ENCODE results near the gene LRRC8A.
"Not testable (repeated sequence)": the region's sequence is repeated elsewhere in the genome, so short reads cannot be mapped to it uniquely, and the experiment has no call there.

The LRRC8A gene

GRCh38 chr9:128881884-128882676, at the start of gene LRRC8A, which contains the start of gene KYAT1:
Gene LRRC8A, plus strand, starts transcription at chr9:128882133. Its CDS starts 25,032 bp downstream, at chr9:128907165.
Gene KYAT1, minus strand, starts transcription at chr9:128881950. Its CDS starts 36,545 bp downstream, at chr9:128845405.
- peak; percentile 90 for DNase-seq (ENCODE audit: low read depth, low spot score)

GRCh38 chr9:128833696-128834095, 48.2 kb upstream of the LRRC8A start:
- DNase-seq (ENCODE audit: low read depth, low spot score), result no peak

DNA sequence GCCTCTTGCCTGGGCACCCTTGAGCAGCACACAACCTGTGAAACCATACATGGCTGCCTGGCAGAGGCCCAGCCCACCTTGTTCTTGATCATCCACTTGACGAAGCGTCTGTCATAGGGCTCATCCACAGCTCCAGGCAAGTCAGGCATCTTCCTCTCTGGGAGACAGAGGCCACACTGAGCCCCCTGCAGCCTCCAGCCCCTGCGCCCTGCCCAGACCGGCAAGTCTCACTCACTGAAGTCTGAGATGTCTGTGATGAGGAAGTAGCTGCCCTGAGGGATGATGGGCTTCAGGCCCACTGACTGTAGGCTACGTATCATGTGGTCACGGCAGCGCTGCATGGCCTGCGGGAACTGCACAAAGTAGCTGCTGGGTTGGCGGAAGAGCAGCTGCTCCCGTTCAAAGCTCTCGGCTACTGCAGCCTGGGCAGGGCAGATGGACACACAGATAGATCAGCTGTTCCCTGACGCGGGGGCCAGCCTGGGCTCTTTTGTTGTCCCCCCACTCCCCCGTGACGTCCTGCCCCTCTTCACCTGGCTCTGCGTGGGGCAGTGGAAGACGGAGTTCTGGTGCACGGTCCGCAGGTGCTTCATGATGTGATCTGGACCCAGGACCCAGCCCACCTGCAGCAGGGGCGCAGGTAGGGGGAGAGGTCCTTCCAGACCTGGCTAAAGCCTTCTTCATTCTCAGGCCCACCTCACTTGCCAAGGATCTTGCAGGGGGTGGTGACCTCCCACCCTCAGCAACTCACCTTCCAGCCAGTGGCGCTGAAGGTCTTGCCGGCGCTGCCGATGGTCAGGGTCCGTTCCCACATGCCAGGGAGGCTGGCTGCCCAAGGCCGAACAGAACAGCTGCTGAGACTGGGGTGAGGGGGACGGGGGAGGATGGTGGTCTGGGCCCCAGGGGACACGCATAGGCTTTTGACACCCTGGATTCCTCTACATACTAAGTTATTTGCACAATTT, 46.4 kb upstream of the LRRC8A start:
- DNase-seq (ENCODE audit: low read depth, low spot score), result no peak

DNA sequence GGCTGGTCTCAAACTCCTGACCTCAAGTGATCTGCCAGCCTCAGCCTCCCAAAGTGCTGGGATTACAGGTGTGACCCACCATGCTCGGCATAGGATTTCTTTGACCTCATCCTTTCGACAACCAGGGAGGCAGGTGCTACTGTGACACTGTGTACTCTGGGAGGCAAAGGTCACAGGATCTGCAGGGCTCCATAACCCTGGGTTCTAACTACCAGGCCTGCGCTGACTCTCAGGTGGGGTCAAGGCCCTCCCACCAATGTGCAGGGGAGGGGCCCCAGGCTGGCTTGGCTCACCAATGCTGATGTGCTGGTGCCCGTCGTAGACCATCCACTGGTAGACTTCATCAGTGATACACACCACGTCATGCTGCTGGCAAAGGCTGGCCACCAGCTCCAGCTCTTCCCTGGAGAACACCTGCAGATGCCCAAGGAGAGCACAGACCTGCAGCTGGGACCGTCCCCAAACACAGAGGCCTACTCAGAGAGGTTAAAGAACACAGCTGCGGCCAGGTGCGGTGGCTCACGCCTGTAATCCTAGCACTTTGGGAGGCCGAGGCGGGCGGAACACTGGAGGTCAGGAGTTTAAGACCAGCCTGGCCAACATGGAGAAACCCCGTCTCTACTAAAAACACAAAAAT, 45.3 kb upstream of the LRRC8A start:
- no peak for DNase-seq (ENCODE audit: low read depth, low spot score)

GRCh38 chr9:128838338-128838737, 43.6 kb upstream of the LRRC8A start:
- no peak for DNase-seq (ENCODE audit: low read depth, low spot score)

- DNase-seq (ENCODE audit: low read depth, low spot score), result no peak
Observed at GRCh38 chr9:128840524-128840923, 41.4 kb upstream of the LRRC8A start.

DNA sequence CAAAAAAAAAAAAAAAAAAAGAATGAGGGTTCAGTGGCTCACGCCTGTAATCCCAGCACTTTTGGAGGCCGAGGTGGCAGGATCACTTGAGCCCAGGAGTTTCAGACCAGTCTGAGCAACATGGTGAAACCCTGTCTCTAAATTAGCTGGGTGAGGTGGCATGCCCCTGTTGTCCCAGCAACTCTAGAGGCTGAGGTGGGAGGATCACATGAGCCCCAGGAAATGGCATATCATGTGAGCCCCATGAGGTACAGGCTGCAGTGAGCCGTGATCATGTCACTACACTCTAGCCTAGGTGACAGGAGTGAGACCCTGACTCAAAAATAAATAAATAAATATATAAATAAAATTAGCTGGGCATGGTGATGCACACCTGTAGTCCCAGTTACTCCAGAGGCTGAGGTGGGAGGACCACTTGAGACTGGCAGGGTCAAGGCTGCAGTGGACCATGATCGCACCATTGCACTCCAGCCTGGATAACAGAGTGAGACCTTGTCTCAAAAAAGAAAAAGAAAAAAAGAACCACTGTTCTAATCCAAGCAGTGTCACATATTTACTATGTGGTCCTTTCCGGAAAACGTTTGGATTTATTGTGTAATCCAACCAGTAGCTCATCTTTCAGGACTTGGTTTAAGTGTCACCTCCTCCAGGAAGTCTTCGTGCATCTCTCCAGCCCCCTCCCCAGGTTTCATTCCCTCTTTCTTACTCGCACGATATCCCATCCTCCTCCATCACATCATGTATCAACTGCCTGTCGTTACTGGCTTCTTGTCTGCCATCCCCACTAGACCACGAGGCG, 40.0 kb upstream of the LRRC8A start:
- DNase-seq (ENCODE audit: low read depth, low spot score), result no peak

DNA sequence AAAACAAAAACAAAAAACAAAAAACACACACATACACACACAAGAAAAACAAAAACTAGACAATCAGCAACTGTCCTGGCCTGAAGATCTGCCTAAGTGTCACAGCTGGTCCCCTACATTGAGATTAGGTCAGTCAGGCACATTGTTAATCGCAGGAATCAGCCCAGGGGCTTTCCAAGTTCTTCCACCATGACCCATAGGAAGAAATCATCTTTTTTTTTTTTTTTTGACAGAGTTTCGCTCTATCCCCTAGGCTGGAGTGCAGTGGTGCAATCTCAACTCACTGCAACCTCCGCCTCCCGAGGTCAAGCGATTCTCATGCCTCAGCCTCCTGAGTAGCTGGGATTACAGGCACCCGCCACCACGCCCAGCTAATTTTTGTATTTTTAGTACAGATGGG, 38.8 kb upstream of the LRRC8A start:
- DNase-seq (ENCODE audit: low read depth, low spot score), result not testable (repeated sequence)

- no peak for DNase-seq (ENCODE audit: low read depth, low spot score)
Observed at GRCh38 chr9:128845186-128845931, 36.6 kb upstream of the LRRC8A start.

- DNase-seq (ENCODE audit: low read depth, low spot score), result no peak
Observed at GRCh38 chr9:128846680-128847030, 35.3 kb upstream of the LRRC8A start.

GRCh38 chr9:128847803-128848202, 34.1 kb upstream of the LRRC8A start:
- no peak for DNase-seq (ENCODE audit: low read depth, low spot score)

DNA sequence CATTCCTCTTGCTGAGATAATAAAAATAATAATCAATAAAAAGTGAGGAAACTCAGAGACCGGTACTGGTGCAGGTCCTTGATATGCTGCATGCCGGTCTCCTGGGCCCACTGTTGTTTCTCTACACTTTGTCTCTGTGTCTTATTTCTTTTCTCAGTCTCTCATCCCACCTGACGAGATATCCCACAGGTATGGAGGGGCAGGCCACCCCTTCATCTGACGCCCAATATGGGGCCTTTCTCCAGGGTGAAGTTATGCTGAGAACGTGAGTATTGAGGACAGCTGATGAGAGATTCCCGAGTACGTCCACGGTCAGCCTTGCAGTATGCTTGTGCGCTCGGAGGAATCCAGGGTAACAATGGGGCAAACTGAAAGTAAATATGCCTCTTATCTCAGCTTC, 30.9 kb upstream of the LRRC8A start:
- not testable (repeated sequence) for DNase-seq (ENCODE audit: low read depth, low spot score)

DNA sequence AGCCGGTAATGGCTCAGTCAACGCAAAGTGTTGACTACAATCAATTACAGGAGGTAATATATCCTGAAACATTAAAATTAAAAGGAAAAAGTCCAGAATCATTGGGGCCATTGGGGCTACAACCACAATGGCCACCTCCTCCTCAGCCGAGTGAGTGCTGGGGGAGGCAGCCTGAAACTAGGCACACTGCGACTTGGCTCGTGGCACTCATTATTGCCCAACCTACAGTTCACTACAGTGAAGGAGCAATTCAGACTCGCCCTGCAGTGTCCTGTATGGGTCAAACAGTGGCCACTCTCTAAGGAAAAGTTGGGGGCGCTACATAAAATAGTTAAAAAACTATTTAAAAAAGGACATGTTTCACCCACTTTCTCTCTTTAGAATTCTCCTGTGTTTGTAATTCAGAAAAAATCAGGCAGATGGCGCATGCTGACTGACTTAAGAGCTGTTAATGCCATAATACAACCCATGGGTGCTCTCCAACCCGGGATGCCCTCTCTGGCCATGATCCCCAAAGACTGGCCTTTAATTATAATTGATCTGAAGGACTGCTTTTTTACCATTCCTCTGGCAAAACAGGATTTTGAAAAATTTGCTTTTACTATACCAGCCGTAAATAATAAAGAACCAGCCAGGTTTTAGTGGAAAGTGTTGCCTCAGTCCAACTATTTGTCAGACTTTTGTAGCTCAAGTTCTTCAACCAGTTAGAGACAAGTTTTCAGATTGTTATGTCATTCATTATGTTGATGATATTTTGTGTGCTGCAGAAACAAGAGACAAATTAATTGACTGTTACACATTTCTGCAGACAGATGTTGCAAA, 29.9 kb upstream of the LRRC8A start:
- DNase-seq (ENCODE audit: low read depth, low spot score), result not testable (repeated sequence)

DNA sequence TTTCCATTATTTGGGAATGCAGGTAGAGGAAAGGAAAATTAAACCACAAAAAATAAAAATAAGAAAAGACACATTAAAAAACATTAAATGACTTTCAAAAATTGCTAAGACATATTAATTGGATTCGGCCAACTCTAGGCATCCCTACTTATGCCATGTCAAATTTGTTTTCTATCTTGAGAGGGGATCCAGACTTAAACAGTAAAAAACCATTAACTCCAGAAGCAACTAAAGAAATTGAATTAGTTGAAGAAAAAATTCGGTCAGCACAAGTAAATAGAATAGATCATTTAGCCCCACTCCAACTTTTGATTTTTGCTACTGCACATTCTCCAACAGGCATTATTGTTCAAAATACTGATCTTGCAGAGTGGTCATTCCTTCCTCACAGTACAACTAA, 29.3 kb upstream of the LRRC8A start:
- DNase-seq (ENCODE audit: low read depth, low spot score), result not testable (repeated sequence)

- not testable (repeated sequence) for DNase-seq (ENCODE audit: low read depth, low spot score)
Observed at GRCh38 chr9:128854454-128854853, 27.5 kb upstream of the LRRC8A start.

DNA sequence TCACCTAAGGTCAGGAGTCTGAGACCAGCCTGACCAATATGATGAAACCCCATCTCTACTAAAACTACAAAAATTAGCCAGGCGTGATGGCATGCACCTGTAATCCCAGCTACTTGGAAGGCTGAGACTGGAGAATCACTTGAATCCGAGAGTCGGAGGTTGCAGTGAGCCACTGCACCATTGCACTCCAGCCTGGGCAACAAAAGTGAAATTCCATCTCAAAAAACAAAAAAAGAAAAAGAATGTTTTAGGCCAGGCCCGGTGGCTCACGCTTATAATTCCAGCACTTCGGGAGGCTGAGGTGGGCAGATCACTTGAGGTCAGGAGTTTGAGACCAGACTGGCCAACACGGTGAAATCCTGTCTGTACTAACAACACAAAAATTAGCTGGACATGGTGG, 23.5 kb upstream of the LRRC8A start:
- DNase-seq (ENCODE audit: low read depth, low spot score), result not testable (repeated sequence)

- no peak for DNase-seq (ENCODE audit: low read depth, low spot score)
Observed at GRCh38 chr9:128860937-128861336, 21.0 kb upstream of the LRRC8A start.

- no peak for DNase-seq (ENCODE audit: low read depth, low spot score)
Observed at GRCh38 chr9:128861501-128861900, 20.4 kb upstream of the LRRC8A start.

GRCh38 chr9:128862401-128862851, 19.5 kb upstream of the LRRC8A start:
- DNase-seq (ENCODE audit: low read depth, low spot score), result no peak

Measured in smooth muscle cell of the brain vasculature (primary cell).